PFSK-1 (cell line): ENCODE results near the gene MBD6. TPM values are rescaled to one million over a fixed set of nuclear protein-coding genes. Genes with fewer than 3 reads are reported as not detected.
A peak's percentile ranks its signal among the peaks of the same experiment; 100 is the strongest.

ENCODE experiments used
- FOXP2 ChIP-seq: optimal IDR thresholded peaks from 2 replicates; pipeline ENCODE3; 2011; ENCODE audit warnings: borderline replicate concordance, control low read depth, inconsistent platforms; ENCODE audit not compliant: insufficient read depth; ENCODE audit errors: extremely low read length, extremely low read depth
- POLR2AphosphoS5 ChIP-seq: IDR thresholded peaks from 2 replicates; pipeline ENCODE4 v1.6.1; 2012; ENCODE audit warnings: low read depth, mild to moderate bottlenecking, control low read depth, low read length, moderate library complexity
- REST ChIP-seq, 2 experiments: IDR thresholded peaks; 2 replicates each; pipeline versions ENCODE4 v1.6.1 to v1.8.0; 2011 to 2012; ENCODE audit warnings: low read depth in 2 of 2, low read length in 2 of 2, control low read depth in 1 of 2, inconsistent platforms in 1 of 2, mild to moderate bottlenecking in 1 of 2, moderate library complexity in 1 of 2; ENCODE audit not compliant: insufficient read depth in 1 of 2
- SIN3A ChIP-seq: IDR thresholded peaks from 2 replicates; pipeline ENCODE4 v1.6.1; 2012; ENCODE audit warnings: mild to moderate bottlenecking, low read length, moderate library complexity, borderline replicate concordance; ENCODE audit not compliant: insufficient read depth
- TAF1 ChIP-seq: IDR thresholded peaks from 2 replicates; pipeline ENCODE4 v1.6.1; 2012; ENCODE audit warnings: low read length, control low read depth, borderline replicate concordance; ENCODE audit not compliant: insufficient read depth
- polyA plus RNA-seq: library from polyadenylated mRNA; unstranded; fragments of >200 nt; gene quantifications from one replicate; pipeline ENCODE4 v1.2.1, GENCODE V29; 2012; ENCODE audit warnings: low read depth, missing spikeins; ENCODE audit not compliant: insufficient read length

MBD6 gene
- polyA plus RNA-seq = 69.7 TPM

GRCh38 chr12:57522011-57522886 lies at the start of gene MBD6:
Gene MBD6 (plus strand): TSS chr12:57522824. CDS start chr12:57524304, 1,480 bp downstream.
- TF ChIP-seq POLR2AphosphoS5 = peak; percentile 50; the same call in 1 of the 2 replicates
- no peak; the same call in 1 of the 2 replicates for TF ChIP-seq SIN3A

DNA sequence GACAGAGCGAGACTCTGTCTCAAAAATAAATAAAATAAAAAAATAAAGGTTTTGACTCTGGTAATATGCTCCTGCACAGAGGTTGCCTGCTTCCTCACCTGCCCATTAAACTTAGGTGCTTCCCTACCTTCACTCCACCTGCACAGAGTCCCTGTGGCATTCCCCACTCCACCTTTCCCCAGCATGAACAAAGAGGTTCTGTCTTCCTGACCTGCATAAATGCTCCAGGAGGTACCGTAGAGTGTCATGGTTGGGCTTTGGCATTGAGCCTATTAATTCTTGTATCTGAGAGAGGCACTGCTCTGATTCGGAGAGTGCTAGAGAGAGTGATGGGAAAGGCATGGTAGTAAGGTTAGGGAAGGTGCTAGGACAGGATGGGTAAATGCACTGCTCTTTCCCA lies 49.2 kb upstream of the MBD6 start:
- no peak for TF ChIP-seq REST (IDR thresholded peaks at IDR 0.05; ENCODE audit: insufficient read depth in 1 of 2, low read depth in 2 of 2, low read length in 2 of 2)
- no peak for TF ChIP-seq SIN3A
- TF ChIP-seq TAF1 = no peak

DNA sequence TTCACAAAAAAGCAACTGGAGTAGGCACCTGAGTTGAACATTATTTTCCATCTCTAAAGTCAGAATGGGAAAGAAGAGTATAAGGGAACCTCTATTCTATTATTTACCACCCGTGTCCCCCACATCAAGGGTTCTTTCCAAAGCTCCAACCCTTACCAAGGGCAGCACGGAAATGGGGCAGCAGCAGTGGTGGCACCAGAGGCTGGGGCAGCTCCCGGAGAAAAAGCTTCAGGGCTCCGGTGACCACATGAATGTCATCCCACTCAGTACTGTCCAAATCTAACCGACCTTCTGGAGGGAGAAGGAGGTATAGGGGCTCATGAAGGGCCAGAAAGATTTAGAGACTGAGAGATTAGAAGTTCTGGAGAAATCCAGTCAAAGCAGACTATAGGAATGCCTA lies 48.7 kb upstream of the MBD6 start:
- no peak for TF ChIP-seq POLR2AphosphoS5
- TF ChIP-seq REST (IDR thresholded peaks at IDR 0.05; ENCODE audit: insufficient read depth in 1 of 2, low read depth in 2 of 2, low read length in 2 of 2) = no peak
- no peak for TF ChIP-seq FOXP2
- no peak for TF ChIP-seq SIN3A

- no peak for TF ChIP-seq SIN3A
- TF ChIP-seq REST (IDR thresholded peaks at IDR 0.05; ENCODE audit: insufficient read depth in 1 of 2, low read depth in 2 of 2, low read length in 2 of 2) = no peak
- TF ChIP-seq TAF1 = no peak
- no peak for TF ChIP-seq FOXP2
- TF ChIP-seq POLR2AphosphoS5 = no peak
These were observed 48.2 kb upstream of the MBD6 start for GRCh38 chr12:57474430-57474829.

DNA sequence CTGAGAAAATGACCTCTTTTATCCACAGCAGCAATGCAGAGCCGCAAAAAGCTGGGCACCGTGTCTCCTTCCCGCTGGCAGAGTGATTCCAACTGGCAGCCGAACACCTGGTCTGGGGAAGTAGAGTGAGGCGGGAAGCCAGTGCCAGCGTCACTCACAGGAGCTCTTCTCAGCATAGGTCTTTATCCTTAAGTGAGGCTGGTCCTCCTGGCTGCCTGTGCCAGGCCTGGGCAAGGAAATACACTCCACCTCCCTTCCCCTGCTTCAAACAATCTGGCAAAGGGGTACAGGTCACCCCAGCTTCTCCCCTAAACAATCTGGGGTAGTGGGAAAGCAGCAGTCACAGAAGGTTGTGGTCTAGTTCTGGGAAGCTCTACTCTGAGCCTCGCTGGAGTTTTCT lies 47.8 kb upstream of the MBD6 start:
- no peak for TF ChIP-seq TAF1
- no peak for TF ChIP-seq FOXP2
- TF ChIP-seq SIN3A = no peak
- no peak for TF ChIP-seq POLR2AphosphoS5
- no peak for TF ChIP-seq REST (IDR thresholded peaks at IDR 0.05; ENCODE audit: insufficient read depth in 1 of 2, low read depth in 2 of 2, low read length in 2 of 2)
